C4-2B (cell line): ENCODE results near the gene HECA.

ENCODE experiments used
- ZFX ChIP-seq: fragments of 450-650 bp; IDR thresholded peaks from 2 replicates; pipeline ENCODE4 v1.6.1; 2017
- TF ChIP-seq, protein P1 (sequence below): fragments of 450-650 bp; conservative IDR thresholded peaks from 2 replicates; pipeline ENCODE4 v1.5.1; 2017; ENCODE audit warnings: mild to moderate bottlenecking

DNA sequence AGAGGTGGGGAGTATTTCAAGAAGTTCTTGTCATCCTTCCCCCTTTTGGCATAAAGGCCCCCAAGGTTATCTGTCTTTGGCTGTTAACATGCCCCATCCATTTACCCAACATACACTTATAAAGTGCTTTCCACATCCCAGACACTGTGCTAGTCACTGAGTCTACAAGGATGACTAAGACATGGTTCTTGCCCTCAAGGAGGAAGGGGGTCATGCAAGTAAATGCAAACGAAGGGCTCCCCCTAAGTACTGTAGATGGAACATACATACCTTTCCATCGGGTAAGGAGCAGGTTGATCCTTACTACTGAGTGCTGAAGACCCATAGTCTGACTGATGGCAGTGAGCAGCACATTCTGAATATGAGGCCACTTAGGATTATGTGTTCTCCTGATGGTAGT is 38.3 kb downstream of the HECA start:
- TF ChIP-seq, protein P1, sequence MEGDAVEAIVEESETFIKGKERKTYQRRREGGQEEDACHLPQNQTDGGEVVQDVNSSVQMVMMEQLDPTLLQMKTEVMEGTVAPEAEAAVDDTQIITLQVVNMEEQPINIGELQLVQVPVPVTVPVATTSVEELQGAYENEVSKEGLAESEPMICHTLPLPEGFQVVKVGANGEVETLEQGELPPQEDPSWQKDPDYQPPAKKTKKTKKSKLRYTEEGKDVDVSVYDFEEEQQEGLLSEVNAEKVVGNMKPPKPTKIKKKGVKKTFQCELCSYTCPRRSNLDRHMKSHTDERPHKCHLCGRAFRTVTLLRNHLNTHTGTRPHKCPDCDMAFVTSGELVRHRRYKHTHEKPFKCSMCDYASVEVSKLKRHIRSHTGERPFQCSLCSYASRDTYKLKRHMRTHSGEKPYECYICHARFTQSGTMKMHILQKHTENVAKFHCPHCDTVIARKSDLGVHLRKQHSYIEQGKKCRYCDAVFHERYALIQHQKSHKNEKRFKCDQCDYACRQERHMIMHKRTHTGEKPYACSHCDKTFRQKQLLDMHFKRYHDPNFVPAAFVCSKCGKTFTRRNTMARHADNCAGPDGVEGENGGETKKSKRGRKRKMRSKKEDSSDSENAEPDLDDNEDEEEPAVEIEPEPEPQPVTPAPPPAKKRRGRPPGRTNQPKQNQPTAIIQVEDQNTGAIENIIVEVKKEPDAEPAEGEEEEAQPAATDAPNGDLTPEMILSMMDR: no peak
- TF ChIP-seq ZFX: no peak
